EL (cell line): ENCODE results near the gene PSMG3.

Experiments
- DNase-seq: peaks from one replicate; pipeline ENCODE4 v3.0.0-alpha.2; 2016

Gene PSMG3

GRCh38 chr7:1557006-1557405 is 12.8 kb downstream of the PSMG3 start:
- DNase-seq, result no peak

- DNase-seq, result no peak
These were observed 13.9 kb downstream of the PSMG3 start, which contains the start of gene TMEM184A for GRCh38 chr7:1555813-1556543. TMEM184A (minus strand) TSS chr7:1556205; CDS start chr7:1555484, 721 bp downstream.

- peak; percentile 95 for DNase-seq
These were observed 14.6 kb downstream of the PSMG3 start for GRCh38 chr7:1555046-1555812.

GRCh38 chr7:1554333-1555045 is 15.3 kb downstream of the PSMG3 start:
- no peak for DNase-seq

DNA sequence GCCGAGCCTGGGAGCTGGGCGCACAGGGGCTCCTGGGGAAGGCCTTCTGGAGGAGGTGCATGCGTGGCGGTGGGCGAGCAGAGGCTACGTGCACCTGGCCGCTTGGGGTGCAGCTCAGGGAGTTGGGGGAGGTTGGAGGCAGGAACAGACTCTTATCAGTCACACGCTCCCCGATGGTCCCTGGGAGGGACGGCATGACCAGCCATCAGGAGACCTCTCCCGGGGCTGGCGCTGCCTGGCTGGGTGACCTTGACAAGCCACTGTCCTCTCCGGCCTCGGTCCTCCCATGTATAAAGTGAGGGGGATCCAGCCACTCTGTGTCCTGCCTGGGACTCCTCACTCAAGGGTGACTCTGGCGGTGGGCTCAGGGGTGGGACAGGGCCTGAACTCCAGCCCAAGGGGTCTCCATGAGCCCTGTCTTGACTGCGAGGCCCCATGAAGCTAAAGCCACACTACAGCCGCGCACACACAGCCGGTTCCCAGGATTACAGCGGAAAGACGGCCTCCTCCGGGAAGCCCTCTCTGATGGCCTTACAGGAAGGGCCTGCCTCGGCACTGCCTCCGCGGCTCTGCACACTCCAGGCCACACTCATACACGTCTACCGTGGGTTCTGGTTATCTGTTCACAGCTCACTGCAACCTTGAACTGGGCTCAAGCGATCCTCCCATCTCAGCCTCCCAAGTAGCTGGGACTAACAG is 16.2 kb downstream of the PSMG3 start:
- no peak for DNase-seq

- DNase-seq, result no peak
These were observed 17.6 kb downstream of the PSMG3 start for GRCh38 chr7:1552200-1552599.

DNA sequence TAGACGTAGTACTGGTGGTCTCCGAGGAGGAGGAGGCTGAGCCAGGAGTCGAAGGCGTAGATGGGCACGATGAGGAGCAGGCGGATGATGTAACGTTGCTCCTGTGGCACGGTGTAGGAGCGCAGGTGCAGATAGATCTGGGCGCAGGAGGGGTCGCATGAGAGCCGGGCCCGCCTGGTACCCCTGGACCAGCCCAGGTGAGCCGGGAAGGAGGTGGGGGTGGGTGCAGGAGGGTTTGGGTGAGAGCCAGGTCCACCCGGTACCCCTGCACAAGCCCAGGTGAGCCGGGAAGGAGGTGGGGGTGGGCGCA is 19.0 kb downstream of the PSMG3 start:
- DNase-seq, result no peak

GRCh38 chr7:1550005-1550845 is 19.6 kb downstream of the PSMG3 start:
- DNase-seq, result no peak

DNA sequence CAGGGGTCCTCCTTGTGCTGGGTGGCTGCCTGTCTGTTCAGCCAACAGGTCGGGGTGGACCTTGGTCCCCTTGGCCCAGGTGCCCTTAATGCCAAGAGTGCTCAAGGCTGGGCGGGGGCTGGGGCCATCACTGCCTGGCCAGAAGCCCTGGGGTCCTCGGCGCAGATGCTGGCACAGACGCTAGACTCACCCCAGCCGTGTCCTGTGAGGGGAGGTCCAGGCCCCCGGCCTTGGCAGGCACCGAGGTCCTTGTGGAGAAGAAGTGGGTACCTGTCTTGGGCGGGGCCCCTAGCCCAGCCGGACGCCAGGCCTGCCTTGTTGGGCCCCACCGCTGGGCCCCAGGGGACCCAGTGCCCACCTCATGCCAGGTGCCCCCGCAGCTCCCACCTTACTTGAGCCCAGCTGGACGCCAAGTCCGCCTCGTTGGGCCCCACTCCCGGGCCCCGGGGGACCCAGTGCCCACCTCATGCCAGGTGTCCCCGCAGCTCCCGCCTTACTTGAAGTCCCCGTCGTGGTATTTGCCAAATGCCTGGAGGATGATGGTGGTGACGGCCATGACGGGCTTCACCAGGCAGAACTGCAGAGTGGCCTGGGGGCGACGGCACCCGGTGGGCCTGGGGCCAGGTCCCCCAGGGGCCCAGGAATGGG is 20.4 kb downstream of the PSMG3 start:
- DNase-seq, result no peak

- no peak for DNase-seq
These were observed 20.9 kb downstream of the PSMG3 start for GRCh38 chr7:1548944-1549343.

- DNase-seq, result no peak
These were observed 21.4 kb downstream of the PSMG3 start for GRCh38 chr7:1548438-1548831.

DNA sequence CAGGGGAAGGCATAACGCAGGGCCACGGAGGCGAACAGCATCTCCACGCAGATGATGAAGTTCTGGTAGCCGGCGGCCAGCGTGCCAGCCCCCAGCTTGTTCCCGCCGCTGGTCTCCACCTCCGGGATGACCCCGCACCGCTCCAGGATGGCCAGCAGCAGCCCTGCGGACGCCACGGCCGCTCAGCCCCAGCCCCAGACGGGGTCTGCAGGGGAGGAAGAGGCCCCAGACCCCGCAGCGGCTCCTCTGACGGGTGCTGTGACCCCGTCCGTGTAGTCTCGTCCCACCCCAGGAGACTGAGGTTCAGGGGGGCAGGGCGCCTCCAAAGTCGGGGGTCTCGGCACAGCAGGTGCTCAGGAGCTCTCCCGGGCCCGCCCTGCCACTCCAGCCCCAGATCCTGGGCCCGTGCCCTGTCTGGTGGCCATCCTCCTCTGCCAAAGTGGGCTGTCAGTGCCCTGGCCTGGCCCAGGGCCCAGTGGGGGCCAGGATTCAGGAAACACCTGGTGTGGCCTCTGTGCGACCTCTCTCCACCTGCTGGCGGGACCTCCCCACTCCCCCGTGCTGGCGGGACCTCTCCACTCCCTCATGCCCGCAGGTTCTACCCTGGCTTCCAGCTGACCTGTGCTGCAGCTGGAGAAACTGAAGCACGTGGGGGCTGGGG is 21.9 kb downstream of the PSMG3 start:
- no peak for DNase-seq

DNA sequence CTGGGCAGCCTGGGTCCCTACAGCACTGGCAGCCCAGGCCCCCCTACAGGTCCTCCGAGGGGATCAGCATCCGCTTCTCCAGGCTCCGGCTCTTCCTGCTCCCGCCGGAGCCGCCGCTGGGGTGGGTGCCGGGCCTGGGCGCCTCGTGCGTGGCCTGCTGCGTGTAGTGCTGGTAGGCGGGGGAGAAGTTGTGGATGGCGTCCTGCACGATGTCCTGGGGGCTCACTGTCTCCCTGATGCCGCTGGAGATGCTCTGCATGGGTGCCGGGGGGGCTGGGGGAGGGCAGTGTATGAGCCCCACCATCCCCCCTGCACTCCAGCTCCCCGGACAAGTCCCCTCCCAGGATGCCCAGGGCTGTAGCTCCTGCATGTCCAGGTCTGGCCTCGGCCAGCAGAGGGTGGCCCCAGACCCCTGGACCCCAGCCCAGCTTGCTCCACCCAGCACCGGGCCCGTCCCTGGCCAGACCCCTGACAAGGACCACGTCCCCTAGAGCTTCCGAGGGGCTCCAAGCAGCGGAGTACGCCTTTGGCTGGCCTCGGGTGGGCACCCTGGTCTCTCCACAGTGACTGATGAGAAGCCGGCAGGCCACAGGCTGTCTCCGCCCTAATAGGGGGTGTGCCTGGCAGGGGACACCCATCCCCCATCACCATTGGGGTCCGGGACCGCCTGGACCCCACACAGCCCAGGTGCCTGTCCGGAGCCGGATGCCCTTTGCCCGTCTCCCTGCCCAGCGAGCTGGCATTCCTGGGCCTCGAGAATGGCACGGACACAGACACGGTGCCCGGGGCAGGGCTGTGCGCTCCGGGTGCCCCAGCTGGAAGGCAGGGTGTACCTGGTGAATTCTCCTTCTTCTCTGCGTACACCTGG is 22.7 kb downstream of the PSMG3 start:
- no peak for DNase-seq

DNA sequence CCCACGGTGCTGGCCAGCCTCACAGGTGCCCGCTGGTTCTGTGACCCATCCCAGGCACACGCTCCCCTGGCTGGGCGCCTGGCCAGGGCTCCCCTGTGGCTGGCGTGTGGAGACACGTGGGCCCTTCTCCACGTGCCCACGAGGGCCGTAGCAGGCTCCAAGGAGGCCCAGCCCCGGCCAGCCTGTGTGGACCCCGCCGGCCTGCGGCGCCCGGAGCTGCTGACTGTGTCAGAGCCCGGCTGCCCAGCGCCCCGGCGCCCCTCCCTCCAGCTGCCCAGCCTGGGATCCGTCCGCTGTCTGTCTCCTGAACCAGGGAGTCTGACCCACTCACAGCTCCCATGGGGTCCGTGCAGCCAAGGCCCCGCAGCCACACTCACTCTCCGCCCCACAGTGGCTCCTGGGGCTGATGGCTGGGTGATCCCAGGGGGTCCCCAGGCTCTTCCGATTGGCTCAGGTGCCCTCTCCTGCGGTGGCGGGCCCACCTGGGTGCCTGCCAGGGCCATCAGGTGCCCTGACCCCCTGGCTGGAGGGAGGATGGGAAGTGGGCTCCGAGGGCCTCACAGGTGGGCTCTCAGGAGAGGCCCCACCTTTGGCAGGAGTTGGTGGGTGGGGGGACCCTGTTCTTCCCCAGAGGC is 23.4 kb downstream of the PSMG3 start:
- DNase-seq, result no peak

DNA sequence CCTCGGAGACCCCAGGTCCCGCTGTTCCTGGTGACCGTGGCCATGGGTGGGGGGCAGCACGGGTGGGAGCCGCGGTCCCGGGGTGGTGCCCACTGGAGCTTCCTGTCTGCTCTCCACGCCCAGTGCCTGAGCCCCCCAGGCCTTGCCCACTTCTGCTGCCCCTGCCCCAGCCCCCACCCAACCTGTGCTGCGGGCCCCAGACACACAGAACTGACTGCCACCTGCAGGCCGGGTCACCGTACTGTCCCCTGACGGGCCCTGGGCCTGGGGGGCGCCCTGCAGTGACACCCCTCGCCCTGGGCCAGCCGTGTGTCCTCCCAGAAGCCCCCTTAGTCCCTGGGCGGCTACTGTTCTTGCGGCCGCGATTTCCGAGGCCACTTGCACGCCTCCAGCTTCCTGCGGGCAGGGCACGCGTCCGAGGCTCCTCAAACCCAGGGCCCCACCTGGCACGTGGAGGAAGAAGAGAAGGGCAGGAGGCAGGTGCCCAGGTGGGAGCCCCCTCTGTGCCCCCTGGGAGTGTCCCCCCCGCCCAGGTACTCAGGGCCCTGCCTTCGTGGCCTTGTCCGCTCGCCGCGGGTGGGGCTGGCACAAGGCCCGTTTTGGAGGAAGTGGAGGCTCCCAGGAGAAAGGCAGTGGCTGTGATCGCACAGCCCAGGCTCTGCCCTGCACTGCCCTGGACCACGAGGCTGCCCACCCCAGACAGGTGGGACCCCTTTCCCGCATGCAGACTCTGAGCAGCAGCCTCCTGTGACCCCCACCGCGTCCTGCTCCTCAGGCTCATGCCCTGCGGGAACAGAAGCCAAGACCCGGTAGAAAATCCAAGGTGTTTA is 24.2 kb downstream of the PSMG3 start:
- DNase-seq, result no peak

- no peak for DNase-seq
These were observed 24.9 kb downstream of the PSMG3 start for GRCh38 chr7:1544896-1545416.

DNA sequence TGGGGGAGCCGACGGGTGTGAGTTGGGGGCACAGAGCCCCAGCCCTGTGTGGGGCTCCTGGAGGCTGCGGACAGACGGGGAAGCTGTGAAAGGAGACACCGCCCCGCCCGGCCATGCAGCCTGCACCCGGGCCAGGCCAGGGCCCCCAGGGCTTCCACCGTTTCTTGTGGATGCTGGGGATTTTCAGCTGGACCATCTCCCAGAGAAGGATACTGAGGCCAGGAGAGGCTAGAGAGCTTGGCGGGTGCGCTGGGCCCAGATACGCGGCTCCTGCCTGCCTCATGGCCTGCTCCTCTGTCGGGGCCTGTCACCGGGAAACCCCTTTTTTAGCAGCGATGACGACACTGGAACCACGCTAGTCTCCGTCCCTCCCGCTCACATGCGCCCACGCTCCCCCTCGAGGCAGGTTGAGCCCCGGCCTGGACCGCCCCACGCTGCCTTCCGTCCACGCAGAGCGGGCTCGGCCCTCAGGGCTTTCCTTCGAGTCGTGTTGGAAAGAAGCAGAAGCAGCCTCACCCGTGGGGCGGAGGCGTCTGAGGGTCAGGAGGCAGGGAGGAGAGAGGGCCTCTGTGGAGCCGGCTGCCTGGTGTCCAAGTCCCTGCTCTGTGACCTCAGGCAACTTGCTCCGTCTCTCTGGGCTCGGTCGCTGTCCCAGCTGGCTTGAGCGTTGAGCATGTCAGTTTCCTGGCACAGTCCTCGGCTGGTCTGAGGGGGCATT is 25.5 kb downstream of the PSMG3 start:
- no peak for DNase-seq

GRCh38 chr7:1543826-1544177 is 26.0 kb downstream of the PSMG3 start:
- no peak for DNase-seq
